Skeletal muscle tissue (tissue), 4 donors: ENCODE data around the gene LRRN4CL. TPM values are rescaled to one million over a fixed set of nuclear protein-coding genes. Genes with fewer than 3 reads are reported as not detected.
A peak's percentile ranks its signal among the peaks of the same experiment; 100 is the strongest.
"Not testable (repeated sequence)": the region's sequence is repeated elsewhere in the genome, so short reads cannot be mapped to it uniquely, and the experiment has no call there.

Source experiments
- H3K27ac ChIP-seq: one replicate; pipeline ENCODE4 v1.7.0; 2013; ENCODE audit warnings: mild to moderate bottlenecking, low read depth, low read length, inconsistent platforms
- H3K27me3 ChIP-seq, 3 donors: one replicate each; pipeline ENCODE4 v1.7.0; 2013; ENCODE audit warnings: low read length in 3 of 3; ENCODE audit not compliant: control insufficient read depth in 3 of 3, insufficient read depth in 3 of 3
- H3K36me3 ChIP-seq, 3 donors: one replicate each; pipeline ENCODE4 v1.7.0; 2013; ENCODE audit warnings: low read length in 3 of 3; ENCODE audit not compliant: control insufficient read depth in 3 of 3, insufficient read depth in 3 of 3
- H3K4me1 ChIP-seq, 3 donors: one replicate each; pipeline ENCODE4 v1.7.0; 2013; ENCODE audit warnings: low read length in 3 of 3, mild to moderate bottlenecking in 3 of 3; ENCODE audit not compliant: control insufficient read depth in 3 of 3, insufficient read depth in 3 of 3
- H3K4me3 ChIP-seq, 3 donors: one replicate each; pipeline ENCODE4 v1.7.0; 2013; ENCODE audit warnings: low read length in 3 of 3
- H3K9ac ChIP-seq, 3 donors: one replicate each; pipeline ENCODE4 v1.7.0; 2013; ENCODE audit warnings: low read length in 3 of 3, mild to moderate bottlenecking in 3 of 3, moderate library complexity in 2 of 3, low read depth in 1 of 3
- H3K9me3 ChIP-seq, 3 donors: one replicate each; pipeline ENCODE4 v1.7.0; 2013; ENCODE audit warnings: low read length in 3 of 3; ENCODE audit not compliant: control insufficient read depth in 3 of 3
- total RNA-seq: library from RNA; depleted of rRNA; stranded (reverse); fragments of >200 nt; gene quantifications from one replicate; pipeline ENCODE4 v1.2.3, GENCODE V29; 2014
- donor health status: Osteomylitis.

LRRN4CL gene
- 9.9 TPM for total RNA-seq

GRCh38 chr11:62689421-62690183 lies at the start of gene LRRN4CL:
TSS of gene LRRN4CL (minus strand) at chr11:62689530. CDS start at chr11:62688508, 1,022 bp downstream.
- Histone ChIP-seq H3K9ac (peak within 1 kb of the TSS; percentile 32 to 73 (median 54)), H3K4me1 (peaks cover 17 to 29% (median 24%) of the 10 kb centered on the region in 3 donors), H3K27ac (peak within 1 kb of the TSS; percentile 54), H3K27me3 (peaks cover 0 to 13% (median 8%) of the 10 kb centered on the region in 3 donors), H3K36me3 (peaks cover 24 to 28% (median 26%) of the 10 kb centered on the region in 3 donors), H3K4me3 (peak within 1 kb of the TSS; percentile 50 to 66 (median 64)), H3K9me3 (no peaks in the 10 kb centered on the region)

- no peaks in the 10 kb centered on the region for H3K27me3 ChIP-seq
- peaks cover 0 to 2% (median 0%) of the 10 kb centered on the region in 3 donors for H3K4me1 ChIP-seq
- no peak overlapping the region for H3K4me3 ChIP-seq
- H3K27ac ChIP-seq, result no peak overlapping the region
- H3K36me3 ChIP-seq, result peaks cover 22 to 30% (median 27%) of the 10 kb centered on the region in 3 donors
- H3K9me3 ChIP-seq, result no peaks in the 10 kb centered on the region
- H3K9ac ChIP-seq, result no peak overlapping the region
These were observed 47.9 kb upstream of the LRRN4CL start for GRCh38 chr11:62737196-62737595.

GRCh38 chr11:62732830-62733229 lies 43.5 kb upstream of the LRRN4CL start:
- H3K9me3 ChIP-seq, result no peaks in the 10 kb centered on the region
- H3K4me3 ChIP-seq, result no peak overlapping the region
- no peak overlapping the region for H3K27ac ChIP-seq
- peaks cover 14 to 20% (median 19%) of the 10 kb centered on the region in 3 donors for H3K36me3 ChIP-seq
- H3K27me3 ChIP-seq, result no peaks in the 10 kb centered on the region
- peaks cover 9 to 27% (median 15%) of the 10 kb centered on the region in 3 donors for H3K4me1 ChIP-seq
- peak overlapping the region in 1 of 3 donors; percentile 18 for H3K9ac ChIP-seq

- Histone ChIP-seq H3K4me3 (peak overlapping the region in 2 of 3 donors; percentile 48 to 51), H3K4me1 (peaks cover 19 to 39% (median 23%) of the 10 kb centered on the region in 3 donors), H3K36me3 (peaks cover 9 to 21% (median 14%) of the 10 kb centered on the region in 3 donors), H3K9ac (peak overlapping the region; percentile 38 to 68 (median 40))
- H3K27ac ChIP-seq, H3K27me3 ChIP-seq, H3K9me3 ChIP-seq: not testable (repeated sequence)
These were observed 40.7 kb upstream of the LRRN4CL start for GRCh38 chr11:62730076-62730475.

GRCh38 chr11:62728171-62728988 lies 39.0 kb upstream of the LRRN4CL start, which contains the start of gene TTC9C:
TSS of gene TTC9C (plus strand) at chr11:62728486. CDS start at chr11:62728849, 363 bp downstream.
- Histone ChIP-seq H3K4me1 (peaks cover 33 to 55% (median 39%) of the 10 kb centered on the region in 3 donors), H3K36me3 (peaks cover 11 to 19% (median 12%) of the 10 kb centered on the region in 3 donors)

GRCh38 chr11:62727872-62728170 lies 38.5 kb upstream of the LRRN4CL start:
- Histone ChIP-seq H3K27me3 (no peaks in the 10 kb centered on the region), H3K4me1 (peaks cover 33 to 55% (median 38%) of the 10 kb centered on the region in 3 donors), H3K4me3 (peak overlapping the region; percentile 88 to 99 (median 98)), H3K36me3 (peaks cover 9 to 18% (median 13%) of the 10 kb centered on the region in 3 donors), H3K9ac (peak overlapping the region; percentile 93 to 98 (median 97)), H3K27ac (peak overlapping the region; percentile 93), H3K9me3 (no peaks in the 10 kb centered on the region)

More at GRCh38 chr11:62728171-62728988, 39.0 kb upstream of the LRRN4CL start, which contains the start of gene TTC9C:
- H3K27me3 ChIP-seq, result no peaks in the 10 kb centered on the region
- H3K4me3 ChIP-seq, result peak within 1 kb of the TSS; percentile 88 to 99 (median 98)
- peak within 1 kb of the TSS; percentile 93 for H3K27ac ChIP-seq
- H3K9ac ChIP-seq, result peak within 1 kb of the TSS; percentile 93 to 98 (median 97)
- no peaks in the 10 kb centered on the region for H3K9me3 ChIP-seq

- peak within 1 kb of the TSS; percentile 88 to 99 (median 98) for H3K4me3 ChIP-seq
- peaks cover 33 to 55% (median 36%) of the 10 kb centered on the region in 3 donors for H3K4me1 ChIP-seq
- no peaks in the 10 kb centered on the region for H3K27me3 ChIP-seq
- H3K27ac ChIP-seq, result peak within 1 kb of the TSS; percentile 93
- H3K36me3 ChIP-seq, result peaks cover 14 to 22% (median 18%) of the 10 kb centered on the region in 3 donors
- no peaks in the 10 kb centered on the region for H3K9me3 ChIP-seq
- H3K9ac ChIP-seq, result peak within 1 kb of the TSS; percentile 93 to 98 (median 97)
These were observed 38.0 kb upstream of the LRRN4CL start, which contains the start of gene HNRNPUL2 for GRCh38 chr11:62727165-62727871. TSS of gene HNRNPUL2 (minus strand) at chr11:62727457. CDS start at chr11:62727156, 301 bp downstream.

- Histone ChIP-seq H3K36me3 (peaks cover 19 to 27% (median 22%) of the 10 kb centered on the region in 3 donors), H3K4me3 (peak overlapping the region; percentile 88 to 97 (median 95)), H3K4me1 (peaks cover 33 to 55% (median 36%) of the 10 kb centered on the region in 3 donors), H3K9ac (peak overlapping the region; percentile 90 to 98 (median 97)), H3K9me3 (no peaks in the 10 kb centered on the region), H3K27me3 (no peaks in the 10 kb centered on the region), H3K27ac (peak overlapping the region; percentile 93)
These were observed 37.5 kb upstream of the LRRN4CL start for GRCh38 chr11:62726915-62727164.

- peaks cover 24 to 31% (median 27%) of the 10 kb centered on the region in 3 donors for H3K36me3 ChIP-seq
- H3K9ac ChIP-seq, result peak overlapping the region; percentile 90 to 98 (median 97)
- H3K27ac ChIP-seq, result peak overlapping the region; percentile 93
- H3K4me3 ChIP-seq, result peak overlapping the region; percentile 88 to 97 (median 95)
- H3K27me3 ChIP-seq, result no peaks in the 10 kb centered on the region
- peaks cover 33 to 55% (median 36%) of the 10 kb centered on the region in 3 donors for H3K4me1 ChIP-seq
- H3K9me3 ChIP-seq, result no peaks in the 10 kb centered on the region
These were observed 37.0 kb upstream of the LRRN4CL start for GRCh38 chr11:62726156-62726914.
